GM21447 (cell line): ENCODE results near the gene NPL.
A peak's percentile ranks its signal among the peaks of the same experiment; 100 is the strongest.

ENCODE experiments used
- ATAC-seq: cut with Tn5 transposase; IDR thresholded peaks from one replicate; pipeline ENCODE4 v1.9.1; 2021; ENCODE audit not compliant: unreplicated experiment

The NPL gene

GRCh38 chr1:182811975-182812722 lies 22.6 kb downstream of the NPL start:
- ATAC-seq = no peak

GRCh38 chr1:182816863-182817262 lies 27.3 kb downstream of the NPL start:
- ATAC-seq = no peak

- no peak for ATAC-seq
These were observed 28.2 kb downstream of the NPL start for GRCh38 chr1:182817802-182818201.

- ATAC-seq = no peak
These were observed 33.6 kb downstream of the NPL start for GRCh38 chr1:182823220-182823619.

- ATAC-seq = no peak
These were observed 37.3 kb downstream of the NPL start for GRCh38 chr1:182826892-182827291.

GRCh38 chr1:182829285-182829932 lies 39.8 kb downstream of the NPL start:
- peak; percentile 88 for ATAC-seq

- ATAC-seq = no peak
These were observed 43.7 kb downstream of the NPL start for GRCh38 chr1:182833271-182833670.

- no peak for ATAC-seq
These were observed 44.8 kb downstream of the NPL start for GRCh38 chr1:182834326-182834725.

- ATAC-seq = no peak
These were observed 46.2 kb downstream of the NPL start for GRCh38 chr1:182835806-182836205.

- ATAC-seq = peak; percentile 70
These were observed 49.9 kb downstream of the NPL start, which contains the start of gene DHX9 for GRCh38 chr1:182839209-182840066. Gene DHX9 (plus strand): TSS chr1:182839347. CDS start chr1:182842567, 3,220 bp downstream.

- ATAC-seq = no peak
These were observed 51.9 kb downstream of the NPL start for GRCh38 chr1:182841368-182841988.

GRCh38 chr1:182842265-182842664 lies 52.7 kb downstream of the NPL start:
- no peak for ATAC-seq

GRCh38 chr1:182845379-182845778 lies 55.8 kb downstream of the NPL start:
- ATAC-seq = no peak

GRCh38 chr1:182845894-182846293 lies 56.3 kb downstream of the NPL start:
- ATAC-seq = no peak

GRCh38 chr1:182847105-182847504 lies 57.5 kb downstream of the NPL start:
- ATAC-seq = no peak

GRCh38 chr1:182848736-182849135 lies 59.2 kb downstream of the NPL start:
- ATAC-seq = no peak

- no peak for ATAC-seq
These were observed 60.7 kb downstream of the NPL start for GRCh38 chr1:182850319-182850718.

- ATAC-seq = no peak
These were observed 62.3 kb downstream of the NPL start for GRCh38 chr1:182851825-182852224.

GRCh38 chr1:182855911-182856310 lies 66.3 kb downstream of the NPL start:
- no peak for ATAC-seq

- no peak for ATAC-seq
These were observed 67.6 kb downstream of the NPL start for GRCh38 chr1:182857212-182857611.

GRCh38 chr1:182860658-182861057 lies 71.1 kb downstream of the NPL start:
- no peak for ATAC-seq
